Measurements from ENCODE around the gene CD83. TPM values are rescaled to one million over a fixed set of nuclear protein-coding genes. Genes with fewer than 3 reads are reported as not detected.

CD83 gene
- total and polyA plus RNA-seq, 2 of the 4 experiments (the other 2 are of a cell fraction), result 2.0 to 2.5 TPM

DNA sequence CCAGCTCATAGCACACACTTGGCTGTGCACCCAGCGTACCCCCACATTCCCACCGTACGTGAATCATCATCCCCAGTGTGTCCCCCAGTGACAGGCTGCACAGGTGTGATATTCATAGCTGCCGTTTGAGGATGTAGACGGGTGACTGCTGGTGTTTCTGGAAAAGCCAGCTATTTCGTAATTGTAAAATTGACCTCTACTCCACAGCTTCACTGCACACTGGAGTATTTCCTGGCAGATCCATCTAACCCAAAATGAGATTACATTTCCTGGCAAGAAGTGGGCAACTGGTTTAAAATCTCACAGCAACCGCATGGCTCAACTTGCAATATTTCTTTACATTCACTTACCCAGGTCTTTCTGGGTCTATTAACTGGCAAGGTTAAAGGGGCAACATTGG lies 30.3 kb downstream of the CD83 start:
- DNase-seq (no peak), ATAC-seq (ENCODE audit: low read depth) (no peak)
- TF ChIP-seq, protein P1, sequence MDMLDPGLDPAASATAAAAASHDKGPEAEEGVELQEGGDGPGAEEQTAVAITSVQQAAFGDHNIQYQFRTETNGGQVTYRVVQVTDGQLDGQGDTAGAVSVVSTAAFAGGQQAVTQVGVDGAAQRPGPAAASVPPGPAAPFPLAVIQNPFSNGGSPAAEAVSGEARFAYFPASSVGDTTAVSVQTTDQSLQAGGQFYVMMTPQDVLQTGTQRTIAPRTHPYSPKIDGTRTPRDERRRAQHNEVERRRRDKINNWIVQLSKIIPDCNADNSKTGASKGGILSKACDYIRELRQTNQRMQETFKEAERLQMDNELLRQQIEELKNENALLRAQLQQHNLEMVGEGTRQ (IDR thresholded peaks at IDR 0.05; ENCODE audit: low read depth, low read length), result no peak
- no peak for TF ChIP-seq RCOR1 (IDR thresholded peaks at IDR 0.05; ENCODE audit: insufficient replicate concordance, low read length)
- 0 out of 2 replicates have a peak, but pooled peaks have one; percentile 15 for TF ChIP-seq CEBPB (IDR thresholded peaks at IDR 0.05; ENCODE audit: low read depth, low read length)
- H4K91ac ChIP-seq (ENCODE audit: insufficient read depth, low read depth, low read length), result no peak overlapping the region
- no peaks in the 10 kb centered on the region for H3K9me3 ChIP-seq (ENCODE audit: control insufficient read depth, insufficient read depth, low read length)
- H2AK9ac ChIP-seq (replicated peaks; ENCODE audit: low read depth, low read length, poor library complexity), result no peak overlapping the region
- no peaks in the 10 kb centered on the region for H4K20me1 ChIP-seq (ENCODE audit: insufficient read depth, low read length)
- in situ Hi-C loops (cut with MboI; ENCODE audit: low sequenced_read_pairs), result no loop called here
- intact Hi-C loops (cut with micrococcal nuclease), result no loop called here
- H3K4me1 ChIP-seq (ENCODE audit: control insufficient read depth, insufficient read depth, low read length), result no peaks in the 10 kb centered on the region
- no peak overlapping the region for H3K23ac ChIP-seq (ENCODE audit: low read depth, low read length)
- H2AFZ ChIP-seq (replicated peaks; ENCODE audit: low read length, poor library complexity), result no peak overlapping the region
- dilution Hi-C loops (cut with HindIII; ENCODE audit: low sequenced_read_pairs, unreplicated experiment), result no loop called here
- no peak overlapping the region for H3K4me2 ChIP-seq (ENCODE audit: low read depth, low read length)
- no peak overlapping the region for H4K8ac ChIP-seq (ENCODE audit: low read depth in 2 of 2, low read length in 2 of 2)
- no peak overlapping the region for H3K14ac ChIP-seq (replicated peaks; ENCODE audit: low read depth, low read length)
- H3K4me3 ChIP-seq (ENCODE audit: insufficient read depth, low read depth, low read length), result no peak overlapping the region
- peaks cover 48% of the 10 kb centered on the region for H3K27me3 ChIP-seq (ENCODE audit: control insufficient read depth, insufficient read depth, low read length)
- no peaks in the 10 kb centered on the region for H3K36me3 ChIP-seq (ENCODE audit: control insufficient read depth, insufficient read depth, low read length)
- no peak overlapping the region for H2AK5ac ChIP-seq (ENCODE audit: low read depth, low read length)
- ChIA-PET CTCF (interaction anchor here (0.9 kb wide), 1 partner anchor 9 kb away, joined by 3 read pairs; no protein-coding TSS in a partner anchor), POLR2A (ENCODE audit: unreplicated experiment) (no interaction called here)
- H4K5ac ChIP-seq (ENCODE audit: low read depth, low read length), result no peak overlapping the region
- no peak overlapping the region for H3K4ac ChIP-seq (ENCODE audit: low read depth, low read length)
- no peaks in the 10 kb centered on the region for H3K9me1 ChIP-seq (ENCODE audit: insufficient read depth, low read length)
- no peak overlapping the region for H2BK15ac ChIP-seq (ENCODE audit: low read depth, low read length)
- H3K79me1 ChIP-seq (ENCODE audit: low read depth in 1 of 2, low read length in 2 of 2), result no peaks in the 10 kb centered on the region
- H3K56ac ChIP-seq (ENCODE audit: extremely low read depth, insufficient read depth, low read length), result no peak overlapping the region
- H2BK120ac ChIP-seq (ENCODE audit: low read depth, low read length), result no peak overlapping the region
- WGBS, 2 experiments (ENCODE audit: extremely low coverage in 2 of 2, insufficient read length in 1 of 2), result no CpG with 5 or more reads among the region's 7 CpGs
- no TSS peak for BruUV-seq (replicated peaks)
- H2BK5ac ChIP-seq (ENCODE audit: low read depth, low read length, poor library complexity, severe bottlenecking), result no peak overlapping the region
- no peak overlapping the region for H3K27ac ChIP-seq (ENCODE audit: insufficient read depth, low read length)
- no peak overlapping the region for H3K9ac ChIP-seq (ENCODE audit: low read depth, low read length)
- no peak overlapping the region for H2BK20ac ChIP-seq (ENCODE audit: low read depth, low read length)
- no peak overlapping the region for H3K18ac ChIP-seq (ENCODE audit: low read depth, low read length)

All from IMR-90 (cell line).